Vagina (tissue), 2 donors: Measurements from ENCODE around the gene THG1L.

ENCODE experiments used
- CTCF ChIP-seq, 3 experiments: fragments of 450-650 bp in 2 of 3; fragments of 200-600 bp in 1 of 3; sonication (generic) in 1 of 3; IDR thresholded peaks; one replicate each; pipeline ENCODE4 v1.5.1; 2017 to 2019; ENCODE audit warnings: antibody characterized with exemption in 3 of 3, mild to moderate bottlenecking in 2 of 3, moderate library complexity in 2 of 3
- POLR2A ChIP-seq, 2 donors: fragments of 450-650 bp; IDR thresholded peaks; one replicate each; pipeline ENCODE4 v1.6.1; 2017; ENCODE audit warnings: antibody characterized with exemption in 2 of 2, mild to moderate bottlenecking in 2 of 2, moderate library complexity in 2 of 2
- POLR2AphosphoS5 ChIP-seq, 2 donors: sonication (generic); formaldehyde crosslinking; IDR thresholded peaks; one replicate each; pipeline ENCODE4 v1.9.0; 2017; ENCODE audit warnings: antibody characterized with exemption in 2 of 2, mild to moderate bottlenecking in 2 of 2, low read depth in 1 of 2; ENCODE audit not compliant: insufficient read depth in 1 of 2

- TF ChIP-seq POLR2AphosphoS5 (IDR thresholded peaks at IDR 0.05; ENCODE audit: insufficient read depth in 1 of 2, low read depth in 1 of 2): no peak
- TF ChIP-seq CTCF (IDR thresholded peaks at IDR 0.05): no peak
- TF ChIP-seq POLR2A (IDR thresholded peaks at IDR 0.05): no peak
Observed at GRCh38 chr5:157689942-157690689, 41.1 kb upstream of the THG1L start.
